Measurements from ENCODE around the gene CLECL1.
A peak's percentile ranks its signal among the peaks of the same experiment; 100 is the strongest.
"Not testable (repeated sequence)": the region's sequence is repeated elsewhere in the genome, so short reads cannot be mapped to it uniquely, and the experiment has no call there.

CLECL1 gene

DNA sequence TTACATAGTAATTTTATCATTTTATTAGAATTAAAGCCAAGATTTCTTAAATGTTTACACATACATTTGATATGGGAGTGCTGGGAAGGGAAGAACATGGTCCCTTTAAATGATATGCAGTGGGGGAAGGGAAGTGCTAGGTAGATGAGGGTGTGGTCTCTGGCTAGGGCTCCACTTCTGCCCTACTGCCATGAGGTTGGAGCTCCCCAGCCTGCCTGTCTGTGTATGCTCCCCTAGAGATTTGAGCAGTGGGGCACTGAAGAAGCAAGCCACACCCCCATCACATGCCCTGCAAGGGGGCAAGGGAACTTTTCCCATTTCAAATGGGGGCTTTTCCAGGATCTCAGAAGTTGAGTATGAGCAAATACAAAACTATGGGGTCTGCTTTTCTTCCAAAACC lies 25.5 kb downstream of the CLECL1 start:
- Histone ChIP-seq H3K9ac (ENCODE audit: low read length) (no peak overlapping the region), H2AK5ac (ENCODE audit: low read length) (no peak overlapping the region), H3K4me2 (ENCODE audit: low read length) (no peak overlapping the region), H3K4ac (ENCODE audit: low read depth, low read length) (no peak overlapping the region), H3K27me3 (ENCODE audit: insufficient read depth, low read length) (no peaks in the 10 kb centered on the region), H3K4me3 (ENCODE audit: low read depth, low read length) (no peak overlapping the region), H4K12ac (ENCODE audit: low read depth, low read length) (no peak overlapping the region), H3K9me3 (ENCODE audit: insufficient read depth, low read depth, low read length) (peaks cover under 1% of the 10 kb centered on the region), H4K8ac (ENCODE audit: low read depth, low read length) (peak overlapping the region; percentile 28), H3K36me3 (ENCODE audit: control insufficient read depth in 1 of 2, insufficient read depth in 2 of 2, low read length in 2 of 2) (no peaks in the 10 kb centered on the region), H2BK5ac (ENCODE audit: low read depth, low read length, poor library complexity) (no peak overlapping the region), H2BK120ac (ENCODE audit: insufficient read depth, low read length, poor library complexity) (no peak overlapping the region), H3K79me2 (ENCODE audit: control insufficient read depth, insufficient read depth, low read length, poor library complexity) (no peaks in the 10 kb centered on the region), H3K4me1 (ENCODE audit: control insufficient read depth in 1 of 2, insufficient read depth in 2 of 2, low read length in 2 of 2) (peaks cover 3 to 7% of the 10 kb centered on the region in 2 experiments), H3K18ac (ENCODE audit: low read length) (no peak overlapping the region), H3K79me1 (ENCODE audit: low read length) (no peaks in the 10 kb centered on the region), H3K23ac (ENCODE audit: low read length) (no peak overlapping the region), H4K91ac (ENCODE audit: low read depth, low read length) (no peak overlapping the region), H3K27ac (ENCODE audit: low read depth, low read length) (no peak overlapping the region), H2AFZ (ENCODE audit: insufficient read depth, low read length, poor library complexity) (no peak overlapping the region), H3K14ac (ENCODE audit: low read length) (no peak overlapping the region), H2BK12ac (ENCODE audit: low read length) (no peak overlapping the region)
- no peak for DNase-seq

DNA sequence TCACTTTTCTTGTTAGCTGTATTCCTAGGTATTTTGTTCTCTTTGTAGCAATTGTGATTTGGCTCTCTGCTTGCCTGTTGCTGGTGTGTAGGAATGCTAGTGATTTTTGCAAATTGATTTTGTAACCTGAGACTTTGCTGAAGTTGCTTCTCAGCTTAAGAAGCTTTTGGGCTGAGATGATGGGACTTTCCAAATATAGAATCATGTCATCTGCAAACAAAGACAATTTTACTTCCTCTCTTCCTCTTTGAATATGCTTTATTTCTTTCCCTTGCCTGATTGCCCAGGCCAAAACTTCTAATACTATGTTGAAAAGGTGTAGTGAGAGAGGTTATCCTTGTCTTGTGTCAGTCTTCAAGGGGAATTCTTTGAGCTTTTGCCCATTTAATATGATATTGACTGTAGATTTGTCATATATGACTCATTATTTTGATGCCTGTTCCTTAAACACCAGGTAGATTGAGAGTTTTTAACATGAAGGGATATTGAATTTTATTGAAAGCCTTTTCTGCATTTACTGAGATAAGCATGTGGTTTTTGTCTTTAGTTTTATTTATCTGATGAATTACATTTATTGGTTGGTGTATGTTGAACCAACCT lies 26.7 kb downstream of the CLECL1 start:
- Histone ChIP-seq H3K4me3 (ENCODE audit: low read depth, low read length) (no peak overlapping the region), H3K14ac (ENCODE audit: low read length) (no peak overlapping the region), H3K9ac (ENCODE audit: low read length) (no peak overlapping the region), H3K9me3 (ENCODE audit: insufficient read depth, low read depth, low read length) (peaks cover 6% of the 10 kb centered on the region), H2BK5ac (ENCODE audit: low read depth, low read length, poor library complexity) (no peak overlapping the region), H3K4me1 (ENCODE audit: control insufficient read depth in 1 of 2, insufficient read depth in 2 of 2, low read length in 2 of 2) (peaks cover 3 to 7% of the 10 kb centered on the region in 2 experiments), H4K12ac (ENCODE audit: low read depth, low read length) (no peak overlapping the region), H2AFZ (ENCODE audit: insufficient read depth, low read length, poor library complexity) (no peak overlapping the region), H3K4ac (ENCODE audit: low read depth, low read length) (no peak overlapping the region), H3K18ac (ENCODE audit: low read length) (no peak overlapping the region), H3K27ac (ENCODE audit: low read depth, low read length) (no peak overlapping the region), H3K23ac (ENCODE audit: low read length) (no peak overlapping the region), H2BK120ac (ENCODE audit: insufficient read depth, low read length, poor library complexity) (no peak overlapping the region), H4K91ac (ENCODE audit: low read depth, low read length) (no peak overlapping the region), H2AK5ac (ENCODE audit: low read length) (no peak overlapping the region), H3K4me2 (ENCODE audit: low read length) (no peak overlapping the region), H2BK12ac (ENCODE audit: low read length) (no peak overlapping the region), H3K27me3 (ENCODE audit: insufficient read depth, low read length) (no peaks in the 10 kb centered on the region), H4K8ac (ENCODE audit: low read depth, low read length) (no peak overlapping the region), H3K79me2 (ENCODE audit: control insufficient read depth, insufficient read depth, low read length, poor library complexity) (no peaks in the 10 kb centered on the region), H3K36me3 (ENCODE audit: control insufficient read depth in 1 of 2, insufficient read depth in 2 of 2, low read length in 2 of 2) (no peaks in the 10 kb centered on the region), H3K79me1 (ENCODE audit: low read length) (no peaks in the 10 kb centered on the region)
- DNase-seq: no peak

DNA sequence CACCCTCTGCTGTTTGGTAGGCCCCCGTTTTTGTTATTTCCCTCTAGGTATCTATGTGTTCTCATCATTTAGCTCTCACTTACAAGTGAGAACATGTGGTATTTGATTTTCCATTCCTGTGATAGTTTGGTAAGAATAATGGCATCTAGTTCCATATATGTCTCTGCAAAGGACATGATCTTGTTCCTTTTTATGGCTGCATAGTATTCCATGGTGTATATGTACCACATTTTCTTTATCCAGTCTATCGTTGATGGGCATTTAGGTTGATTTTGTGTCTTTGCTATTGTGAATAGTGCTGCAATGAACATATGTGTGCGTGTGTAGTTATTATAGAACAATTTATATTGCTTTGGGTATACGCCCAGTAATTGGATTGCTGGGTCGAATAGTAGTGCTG lies 28.3 kb downstream of the CLECL1 start:
- H2AK5ac ChIP-seq (ENCODE audit: low read length); H4K12ac ChIP-seq (ENCODE audit: low read depth, low read length); H3K4me3 ChIP-seq (ENCODE audit: low read depth, low read length); H3K4me2 ChIP-seq (ENCODE audit: low read length); H3K27ac ChIP-seq (ENCODE audit: low read depth, low read length); H2BK12ac ChIP-seq (ENCODE audit: low read length); H3K4me1 ChIP-seq (ENCODE audit: control insufficient read depth in 1 of 2, insufficient read depth in 2 of 2, low read length in 2 of 2); H4K8ac ChIP-seq (ENCODE audit: low read depth, low read length); H2BK120ac ChIP-seq (ENCODE audit: insufficient read depth, low read length, poor library complexity); H3K27me3 ChIP-seq (ENCODE audit: insufficient read depth, low read length); H2AFZ ChIP-seq (ENCODE audit: insufficient read depth, low read length, poor library complexity); H3K79me2 ChIP-seq (ENCODE audit: control insufficient read depth, insufficient read depth, low read length, poor library complexity); H3K36me3 ChIP-seq (ENCODE audit: control insufficient read depth in 1 of 2, insufficient read depth in 2 of 2, low read length in 2 of 2); H3K79me1 ChIP-seq (ENCODE audit: low read length); H2BK5ac ChIP-seq (ENCODE audit: low read depth, low read length, poor library complexity); H3K4ac ChIP-seq (ENCODE audit: low read depth, low read length); H3K9ac ChIP-seq (ENCODE audit: low read length); H3K23ac ChIP-seq (ENCODE audit: low read length); H3K18ac ChIP-seq (ENCODE audit: low read length); H4K91ac ChIP-seq (ENCODE audit: low read depth, low read length); H3K14ac ChIP-seq (ENCODE audit: low read length); H3K9me3 ChIP-seq (ENCODE audit: insufficient read depth, low read depth, low read length); DNase-seq: not testable (repeated sequence)
- no CpG with 5 or more reads among the region's 5 CpGs for WGBS (ENCODE audit: extremely low coverage, insufficient coverage, insufficient read length)

DNA sequence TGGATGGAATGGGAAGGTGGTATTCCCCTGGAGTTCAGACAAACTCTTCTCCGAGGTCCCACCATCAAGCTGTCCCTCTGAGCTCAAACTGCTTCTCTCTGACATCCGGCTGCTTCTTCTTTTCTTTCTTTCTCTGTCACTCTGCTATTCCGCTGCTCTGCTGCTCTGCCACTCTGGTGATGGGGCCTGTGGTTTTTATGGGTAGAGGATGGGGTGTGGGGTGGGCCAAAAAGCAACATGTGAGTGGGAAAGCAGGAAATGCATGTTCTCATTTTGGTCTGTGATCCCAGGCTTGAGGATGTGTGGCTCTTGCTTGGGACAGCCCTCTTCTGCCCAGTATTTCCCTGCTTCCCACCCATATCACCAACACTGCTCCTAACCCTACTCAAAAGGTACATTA lies 30.6 kb downstream of the CLECL1 start:
- H4K91ac ChIP-seq (ENCODE audit: low read depth, low read length): no peak overlapping the region

More for the DNA sequence above, 30.6 kb downstream of the CLECL1 start:
- Histone ChIP-seq H3K14ac (ENCODE audit: low read length) (no peak overlapping the region), H3K4me1 (ENCODE audit: control insufficient read depth in 1 of 2, insufficient read depth in 2 of 2, low read length in 2 of 2) (no peaks in the 10 kb centered on the region), H2BK5ac (ENCODE audit: low read depth, low read length, poor library complexity) (no peak overlapping the region), H2AK5ac (ENCODE audit: low read length) (no peak overlapping the region), H2BK120ac (ENCODE audit: insufficient read depth, low read length, poor library complexity) (no peak overlapping the region), H3K79me1 (ENCODE audit: low read length) (no peaks in the 10 kb centered on the region), H3K27ac (ENCODE audit: low read depth, low read length) (no peak overlapping the region), H4K8ac (ENCODE audit: low read depth, low read length) (no peak overlapping the region), H2AFZ (ENCODE audit: insufficient read depth, low read length, poor library complexity) (no peak overlapping the region), H3K27me3 (ENCODE audit: insufficient read depth, low read length) (no peaks in the 10 kb centered on the region), H3K9ac (ENCODE audit: low read length) (no peak overlapping the region), H3K4me2 (ENCODE audit: low read length) (no peak overlapping the region), H3K79me2 (ENCODE audit: control insufficient read depth, insufficient read depth, low read length, poor library complexity) (no peaks in the 10 kb centered on the region), H3K4me3 (ENCODE audit: low read depth, low read length) (no peak overlapping the region), H3K36me3 (ENCODE audit: control insufficient read depth in 1 of 2, insufficient read depth in 2 of 2, low read length in 2 of 2) (no peaks in the 10 kb centered on the region), H3K23ac (ENCODE audit: low read length) (no peak overlapping the region), H3K9me3 (ENCODE audit: insufficient read depth, low read depth, low read length) (peaks cover 6% of the 10 kb centered on the region), H2BK12ac (ENCODE audit: low read length) (no peak overlapping the region), H3K4ac (ENCODE audit: low read depth, low read length) (no peak overlapping the region), H3K18ac (ENCODE audit: low read length) (no peak overlapping the region), H4K12ac (ENCODE audit: low read depth, low read length) (no peak overlapping the region)
- DNase-seq: no peak
- WGBS (ENCODE audit: extremely low coverage, insufficient coverage, insufficient read length): no CpG with 5 or more reads among the region's 3 CpGs
